Upper lobe of left lung (tissue), 4 donors: ENCODE data around the gene ARMH3.

ENCODE experiments used
- CTCF ChIP-seq, 6 experiments: fragments of 450-650 bp in 4 of 6; fragments of 200-600 bp in 2 of 6; sonication (generic) in 2 of 6; IDR thresholded peaks; one replicate each; pipeline ENCODE4 v1.5.1; 2016 to 2019; ENCODE audit warnings: antibody characterized with exemption in 6 of 6
- EP300 ChIP-seq, 4 donors: sonication (generic); formaldehyde crosslinking; IDR thresholded peaks; one replicate each; pipeline ENCODE4 v1.5.1; 2017; ENCODE audit warnings: antibody characterized with exemption in 4 of 4, control low read depth in 2 of 4
- POLR2A ChIP-seq, 4 donors: fragments of 450-650 bp; IDR thresholded peaks; one replicate each; pipeline ENCODE4 v1.5.1; 2016 to 2017; ENCODE audit warnings: antibody characterized with exemption in 4 of 4, mild to moderate bottlenecking in 2 of 4
- POLR2AphosphoS5 ChIP-seq, 2 donors: sonication (generic); formaldehyde crosslinking; IDR thresholded peaks; one replicate each; pipeline ENCODE4 v1.5.1; 2017; ENCODE audit warnings: antibody characterized with exemption in 2 of 2

GRCh38 chr10:101874252-101874651, 181.7 kb downstream of the ARMH3 start:
- no peak for TF ChIP-seq CTCF (IDR thresholded peaks at IDR 0.05)
- no peak for TF ChIP-seq POLR2A (IDR thresholded peaks at IDR 0.05)
- no peak for TF ChIP-seq POLR2AphosphoS5 (IDR thresholded peaks at IDR 0.05)
- TF ChIP-seq EP300 (IDR thresholded peaks at IDR 0.05): no peak
